Thyroid gland (tissue), 4 donors: ENCODE results near the gene XCL2.
"Not testable (repeated sequence)": the region's sequence is repeated elsewhere in the genome, so short reads cannot be mapped to it uniquely, and the experiment has no call there.

ENCODE experiments used
- CTCF ChIP-seq, 6 experiments: fragments of 200-600 bp in 3 of 6; fragments of 450-650 bp in 3 of 6; sonication (generic) in 3 of 6; IDR thresholded peaks; one replicate each; pipeline ENCODE4 v1.5.1; 2016 to 2019; ENCODE audit warnings: antibody characterized with exemption in 6 of 6, mild to moderate bottlenecking in 2 of 6, inconsistent platforms in 1 of 6, moderate library complexity in 1 of 6
- POLR2A ChIP-seq, 2 donors: fragments of 450-650 bp; IDR thresholded peaks; one replicate each; pipeline ENCODE4 v1.6.1; 2017; ENCODE audit warnings: antibody characterized with exemption in 2 of 2, mild to moderate bottlenecking in 2 of 2, moderate library complexity in 1 of 2

DNA sequence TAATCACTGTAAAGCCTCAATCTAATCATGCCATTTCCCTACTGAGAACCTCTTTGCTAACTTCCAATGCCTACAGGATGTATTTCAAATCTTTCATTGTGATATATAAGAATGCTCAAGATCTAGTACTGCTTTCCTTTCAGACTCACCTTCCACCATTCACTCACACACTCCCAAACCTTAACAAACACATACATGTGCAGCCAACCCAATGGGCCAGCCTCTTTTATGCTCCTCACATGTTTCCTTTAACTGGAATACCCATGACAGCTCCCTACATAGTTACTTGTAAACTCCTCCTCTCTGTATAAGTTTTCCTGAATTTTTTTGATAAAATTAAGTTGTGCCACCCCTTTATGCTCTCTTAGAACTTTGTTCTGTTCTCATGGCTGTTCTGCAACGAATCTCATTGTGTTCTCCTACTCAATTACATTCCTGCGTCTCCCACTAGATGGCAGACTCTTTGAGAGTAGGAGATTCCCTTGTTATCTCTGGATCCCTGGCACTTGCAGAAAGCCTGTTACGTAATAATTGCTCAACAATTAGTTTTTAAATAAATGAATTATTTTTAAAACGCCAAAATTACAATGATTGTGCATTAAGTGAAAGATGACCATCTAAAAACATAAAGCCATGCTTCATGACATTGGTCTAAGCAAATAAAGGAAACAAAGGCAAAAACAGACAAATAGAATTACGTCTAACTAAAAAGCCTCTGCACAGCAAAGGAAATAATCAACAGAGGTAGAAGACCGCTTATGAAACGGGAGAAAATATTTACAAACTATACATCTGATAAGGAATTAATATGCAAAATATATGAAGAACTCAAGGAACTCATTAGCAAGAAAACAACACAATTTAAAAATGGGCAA is 2.1 kb upstream of the XCL2 start:
- TF ChIP-seq CTCF (IDR thresholded peaks at IDR 0.05) = peak in 3 of 6 experiments; percentile 10 to 31 (median 14)
- not testable (repeated sequence) for TF ChIP-seq POLR2A (IDR thresholded peaks at IDR 0.05)
